GM21786 (cell line): Measurements from ENCODE around the gene GIMAP7.
"Not testable (repeated sequence)": the region's sequence is repeated elsewhere in the genome, so short reads cannot be mapped to it uniquely, and the experiment has no call there.

Experiments
- ATAC-seq: cut with Tn5 transposase; IDR thresholded peaks from one replicate; pipeline ENCODE4 v1.9.1; 2021; ENCODE audit not compliant: unreplicated experiment

GIMAP7 gene

GRCh38 chr7:150514748-150515222, at the start of gene GIMAP7:
Gene GIMAP7, plus strand, starts transcription at chr7:150514872. Its CDS starts 5,103 bp downstream, at chr7:150519975.
- peak; percentile 73 for ATAC-seq

DNA sequence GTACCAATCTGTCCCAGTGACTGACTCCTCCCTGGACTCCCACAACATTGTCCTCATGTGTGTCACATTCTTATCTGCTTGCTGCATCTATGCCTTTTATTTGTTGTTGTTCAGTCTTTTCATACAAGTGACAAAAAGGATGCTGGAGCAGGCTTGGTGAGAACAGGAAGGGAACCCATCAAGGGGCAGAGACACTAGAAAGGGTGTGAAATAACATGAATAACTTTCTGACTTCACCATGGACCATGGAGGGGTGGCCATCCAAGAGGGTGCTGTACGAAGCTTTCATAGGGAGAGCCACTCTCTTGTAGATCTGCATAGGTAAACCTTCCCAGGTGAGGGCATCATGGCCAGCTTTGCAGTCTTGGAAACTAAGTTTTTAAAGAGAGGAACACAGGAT, 49.7 kb upstream of the GIMAP7 start:
- ATAC-seq, result no peak

DNA sequence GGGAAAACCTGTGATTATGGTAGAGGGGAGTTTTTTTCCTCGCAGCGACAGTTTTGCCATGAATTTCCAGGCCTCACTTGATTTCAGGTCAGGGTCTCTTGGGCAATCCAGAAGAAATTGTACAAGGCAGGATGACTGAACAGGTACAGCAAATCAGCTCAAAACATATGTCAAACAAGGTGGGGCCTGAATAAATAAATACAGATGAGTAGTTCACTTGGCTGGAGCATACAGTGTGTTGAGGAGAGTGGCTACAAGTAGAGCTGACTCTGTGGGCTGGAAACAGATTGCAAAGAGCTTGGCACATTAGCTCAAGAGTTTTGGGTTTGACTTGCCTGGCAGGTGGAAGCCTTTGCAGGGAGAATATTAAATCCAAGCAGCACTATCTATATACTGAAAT, 49.3 kb upstream of the GIMAP7 start:
- ATAC-seq, result no peak

GRCh38 chr7:150466477-150466876, 48.2 kb upstream of the GIMAP7 start:
- ATAC-seq, result no peak

DNA sequence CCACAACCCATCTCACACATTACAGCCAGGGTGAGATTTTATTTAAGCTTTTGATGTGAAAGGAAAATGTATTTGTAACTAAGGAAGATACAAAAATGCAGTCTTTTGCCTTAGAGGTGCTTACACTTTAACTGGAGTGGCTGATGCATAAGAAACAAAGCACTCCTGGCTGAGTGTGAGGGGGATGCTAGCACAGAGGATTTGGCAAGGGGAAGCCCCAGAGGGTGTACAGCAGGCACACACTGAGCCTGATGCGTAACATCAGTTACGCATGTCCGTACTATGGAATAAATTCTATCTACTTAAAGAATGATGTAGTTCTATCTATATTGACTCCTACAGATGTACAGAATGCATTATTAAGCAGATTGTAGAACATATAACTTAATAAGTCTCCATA, 46.4 kb upstream of the GIMAP7 start:
- ATAC-seq, result no peak

GRCh38 chr7:150471886-150472285, 42.8 kb upstream of the GIMAP7 start:
- ATAC-seq, result no peak

- no peak for ATAC-seq
Observed at GRCh38 chr7:150473902-150474301, 40.8 kb upstream of the GIMAP7 start.

GRCh38 chr7:150476285-150476684, 38.4 kb upstream of the GIMAP7 start:
- no peak for ATAC-seq

DNA sequence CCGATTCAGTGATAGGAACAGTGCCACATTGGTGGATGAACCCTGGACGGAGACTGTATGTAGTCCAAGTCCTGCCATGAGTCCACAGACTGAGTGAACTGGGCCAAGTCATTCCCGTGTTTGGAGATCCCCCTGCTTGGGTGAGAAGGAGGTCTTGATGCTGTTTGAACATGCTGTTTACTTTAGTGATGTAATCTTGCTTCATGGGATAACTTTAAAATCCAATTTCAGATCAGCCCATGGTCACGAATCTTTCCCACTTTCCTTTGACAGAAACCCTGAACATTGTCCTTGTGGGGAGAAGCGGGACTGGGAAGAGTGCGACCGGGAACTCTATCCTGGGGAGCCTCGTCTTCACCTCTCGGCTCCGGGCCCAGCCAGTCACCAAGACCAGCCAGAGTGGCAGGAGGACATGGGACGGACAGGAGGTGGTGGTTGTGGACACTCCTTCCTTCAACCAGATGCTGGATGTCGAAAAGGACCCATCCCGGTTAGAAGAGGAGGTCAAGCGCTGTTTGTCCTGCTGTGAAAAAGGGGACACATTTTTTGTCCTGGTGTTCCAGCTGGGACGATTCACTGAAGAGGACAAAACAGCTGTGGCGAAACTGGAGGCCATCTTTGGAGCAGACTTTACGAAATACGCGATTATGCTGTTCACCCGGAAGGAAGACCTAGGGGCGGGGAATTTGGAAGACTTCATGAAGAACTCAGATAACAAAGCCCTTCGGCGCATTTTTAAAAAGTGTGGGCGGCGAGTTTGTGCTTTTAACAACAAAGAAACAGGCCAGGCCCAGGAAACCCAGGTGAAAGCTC, 37.6 kb upstream of the GIMAP7 start:
- ATAC-seq, result no peak

DNA sequence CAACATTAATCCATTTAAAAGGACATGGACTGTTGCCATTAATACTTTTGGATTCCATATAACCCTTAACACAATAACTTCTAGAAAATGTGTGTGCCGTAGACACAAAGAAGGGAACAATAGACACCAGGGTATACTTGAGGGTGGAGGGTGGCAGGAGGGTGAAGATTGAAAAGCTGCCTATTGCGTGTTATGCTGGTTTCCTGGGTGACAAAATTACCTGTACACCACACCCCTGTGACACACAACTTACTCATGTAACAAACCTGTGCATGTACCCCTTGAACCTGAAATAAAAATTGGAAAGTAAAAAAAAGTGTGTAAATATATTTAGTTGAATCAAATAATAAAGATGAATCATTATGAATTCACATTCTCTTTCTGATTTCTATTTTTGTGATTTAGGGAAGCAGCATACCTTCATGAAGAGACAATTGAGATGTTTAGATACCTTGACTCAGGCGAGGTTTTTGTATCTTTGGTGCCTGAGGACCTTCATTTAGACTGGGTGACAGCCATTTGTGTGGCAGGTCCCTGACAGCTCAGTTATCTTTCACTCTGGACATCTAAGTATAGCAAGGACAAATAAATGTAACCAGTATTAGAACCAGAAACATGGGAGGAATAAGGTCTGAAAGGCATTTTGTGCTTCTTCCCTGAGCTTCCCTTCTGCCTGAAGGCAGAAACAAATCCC, 35.5 kb upstream of the GIMAP7 start:
- no peak for ATAC-seq

- ATAC-seq, result no peak
Observed at GRCh38 chr7:150481186-150481920, 33.3 kb upstream of the GIMAP7 start.

- ATAC-seq, result no peak
Observed at GRCh38 chr7:150481922-150482321, 32.8 kb upstream of the GIMAP7 start.

DNA sequence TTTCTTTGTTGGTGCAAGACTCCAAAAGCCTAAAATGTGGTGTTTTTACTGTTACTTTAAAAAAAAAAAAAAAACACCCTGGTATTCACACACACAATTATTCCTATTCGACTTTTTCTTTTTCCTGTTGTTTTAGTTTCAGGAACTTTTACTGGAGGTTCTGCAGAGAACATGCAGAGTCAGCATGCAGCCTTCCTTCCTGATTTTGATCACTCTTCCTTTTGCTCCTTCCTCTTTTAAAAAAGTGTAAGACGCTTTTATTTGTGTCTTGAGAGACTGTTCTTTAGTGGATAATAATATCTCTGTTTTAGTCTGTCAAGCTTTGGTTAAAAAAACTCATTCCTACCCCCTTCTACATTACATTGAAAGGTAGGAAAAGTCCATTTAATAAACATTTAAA, 31.2 kb upstream of the GIMAP7 start:
- ATAC-seq, result not testable (repeated sequence)

GRCh38 chr7:150484071-150484470, 30.6 kb upstream of the GIMAP7 start:
- ATAC-seq, result not testable (repeated sequence)

DNA sequence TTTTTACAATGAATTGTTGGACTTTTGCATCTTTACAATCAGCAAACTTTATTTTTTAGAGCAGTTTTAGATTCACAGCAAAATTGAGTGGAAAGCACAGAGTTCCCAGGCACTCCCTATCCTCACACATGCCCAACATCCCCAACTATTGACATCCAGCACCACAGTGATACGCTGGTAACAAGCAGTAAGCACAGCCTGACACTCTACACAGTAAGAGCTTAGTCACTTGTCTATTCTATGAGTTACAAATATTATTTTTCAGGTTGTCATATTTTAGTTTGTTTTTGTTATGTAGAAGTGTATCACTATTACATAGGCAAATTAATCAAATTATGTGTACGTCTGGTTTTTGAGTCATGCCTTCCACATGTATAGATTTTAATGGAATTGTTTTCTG, 27.0 kb upstream of the GIMAP7 start:
- ATAC-seq, result no peak

DNA sequence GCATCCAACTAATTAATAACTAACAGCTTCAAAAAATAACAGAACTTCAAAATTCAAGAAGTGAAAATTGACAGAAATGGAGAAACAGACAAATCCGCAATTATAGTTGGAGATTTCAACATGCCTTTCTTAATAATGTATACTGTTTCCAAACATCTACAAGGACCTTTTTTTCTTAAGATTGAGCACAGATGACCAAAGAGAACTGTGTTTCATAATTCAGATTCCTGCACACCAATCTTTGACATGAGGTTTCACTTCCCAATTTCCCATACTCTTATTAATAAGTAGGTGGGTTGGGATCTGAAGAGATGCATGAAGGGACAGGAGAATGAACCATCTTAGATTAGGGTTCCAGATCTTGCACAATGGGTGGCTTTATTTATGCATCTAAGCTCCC, 24.9 kb upstream of the GIMAP7 start:
- no peak for ATAC-seq

DNA sequence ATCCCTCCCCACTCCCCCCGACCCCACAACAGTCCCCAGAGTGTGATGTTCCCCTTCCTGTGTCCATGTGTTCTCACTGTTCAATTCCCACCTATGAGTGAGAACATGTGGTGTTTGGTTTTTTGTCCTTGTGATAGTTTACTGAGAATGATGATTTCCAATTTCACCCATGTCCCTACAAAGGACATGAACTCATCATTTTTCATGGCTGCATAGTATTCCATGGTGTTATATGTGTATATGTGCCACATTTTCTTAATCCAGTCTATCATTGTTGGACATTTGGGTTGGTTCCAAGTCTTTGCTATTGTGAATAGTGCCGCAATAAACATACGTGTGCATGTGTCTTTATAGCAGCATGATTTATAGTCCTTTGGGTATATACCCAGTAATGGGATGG, 21.2 kb upstream of the GIMAP7 start:
- not testable (repeated sequence) for ATAC-seq

- no peak for ATAC-seq
Observed at GRCh38 chr7:150502519-150502918, 12.2 kb upstream of the GIMAP7 start.

DNA sequence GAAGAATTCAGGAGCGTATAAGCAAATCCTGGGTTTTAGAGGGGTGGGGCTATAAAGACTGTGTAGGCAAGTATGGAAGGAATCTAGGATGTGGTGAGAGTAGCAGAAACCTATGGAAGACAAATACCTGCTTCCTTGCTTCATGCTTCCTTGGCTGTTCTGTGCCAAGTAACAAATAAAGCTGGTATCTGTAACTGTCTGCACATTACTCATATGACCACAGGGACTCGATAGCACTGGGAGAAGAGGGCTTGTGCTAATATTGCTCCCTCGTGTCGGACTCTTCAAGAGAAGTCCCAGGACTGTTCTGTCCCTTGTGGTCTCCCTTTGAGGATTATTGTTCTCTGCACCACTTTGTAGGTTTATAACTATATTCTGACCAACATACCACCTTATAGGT, 11.5 kb upstream of the GIMAP7 start:
- ATAC-seq, result no peak

DNA sequence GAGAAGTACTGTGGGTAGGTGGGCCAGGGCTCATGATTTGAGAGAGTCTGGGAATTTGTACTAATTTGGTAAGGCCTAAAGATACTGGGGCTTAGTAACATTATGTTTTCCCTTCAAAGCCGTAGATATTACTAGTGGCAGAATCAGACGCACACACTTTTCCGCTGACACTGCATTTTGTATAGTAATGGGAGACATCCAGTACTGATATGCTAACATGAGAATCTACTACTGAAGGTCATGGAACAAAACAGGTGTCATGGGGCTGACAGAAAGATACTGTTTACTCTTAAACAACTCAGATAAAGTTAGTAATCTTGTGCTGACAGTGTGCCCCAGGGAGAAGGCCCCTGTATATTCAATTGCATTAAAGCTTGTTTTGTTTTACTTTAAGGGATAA, 11.1 kb upstream of the GIMAP7 start:
- ATAC-seq, result no peak

- ATAC-seq, result no peak
Observed at GRCh38 chr7:150507947-150508602, 6.6 kb upstream of the GIMAP7 start.
